ENCODE measurements around the gene MAP4K3. TPM values are rescaled to one million over a fixed set of nuclear protein-coding genes. Genes with fewer than 3 reads are reported as not detected.

Gene MAP4K3
- total and polyA plus RNA-seq, 2 of the 4 experiments (the other 2 are of a cell fraction) = 13.2 to 32.6 TPM

DNA sequence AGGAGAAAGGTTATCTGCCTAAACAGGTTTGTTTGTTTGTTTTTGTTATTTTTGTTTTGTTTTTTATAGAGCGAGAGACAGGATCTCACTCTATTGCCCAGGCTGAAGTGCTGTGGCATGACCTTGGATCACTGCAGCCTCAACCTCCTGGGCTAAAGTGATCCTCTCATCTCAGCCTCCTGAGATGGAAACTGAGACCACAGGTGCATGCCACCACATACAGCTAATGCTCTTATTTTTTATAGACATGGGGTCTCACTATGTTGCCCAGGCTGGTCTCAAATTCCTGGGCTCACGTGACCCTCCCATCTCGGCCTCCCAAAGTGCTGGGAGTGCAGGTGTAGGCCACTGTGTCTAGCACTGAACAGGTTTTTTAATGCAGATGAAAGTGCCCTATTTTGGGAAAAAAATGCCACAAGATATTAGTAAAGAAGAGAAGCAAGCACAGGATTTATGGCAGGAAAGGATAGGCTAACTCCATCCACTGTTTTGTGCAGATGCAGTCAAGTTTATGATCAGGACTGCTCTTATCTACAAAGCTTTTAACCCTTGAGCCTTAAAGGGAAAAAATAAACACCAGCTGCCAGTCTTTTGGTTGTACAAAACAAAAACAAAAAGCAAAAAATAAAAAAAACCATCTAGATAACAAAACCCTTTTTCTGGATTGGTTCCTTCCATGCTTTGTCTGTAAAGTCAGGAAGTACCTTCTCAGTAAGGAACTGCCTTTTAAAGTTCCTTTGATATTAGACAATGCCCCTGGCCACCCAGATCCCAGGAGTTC is 29.4 kb downstream of the MAP4K3 start:
- ChIA-PET POLR2A (ENCODE audit: unreplicated experiment) (interaction anchor here (0.7 kb wide), 1 partner anchor 26 kb away, joined by 7 read pairs; no protein-coding TSS in a partner anchor), CTCF (interaction anchor here (0.5 kb wide), 1 partner anchor 16 kb away, joined by 4 read pairs; no protein-coding TSS in a partner anchor)
- in situ Hi-C loops (cut with MboI; ENCODE audit: low sequenced_read_pairs) = no loop called here
- H4K5ac ChIP-seq (ENCODE audit: low read depth, low read length) = no peak overlapping the region; the same call in 1 of the 2 replicates
- H3K4me3 ChIP-seq (ENCODE audit: insufficient read depth, low read depth, low read length) = no peak overlapping the region
- peak overlapping the region; percentile 12; the same call in 1 of the 2 replicates for H3K4ac ChIP-seq (ENCODE audit: low read depth, low read length)
- no peak overlapping the region for H2AFZ ChIP-seq (replicated peaks; ENCODE audit: low read length, poor library complexity)
- H3K56ac ChIP-seq (ENCODE audit: extremely low read depth, insufficient read depth, low read length) = no peak overlapping the region
- H3K23ac ChIP-seq (ENCODE audit: low read depth, low read length) = peak overlapping the region; percentile 71; the same call in 1 of the 2 replicates
- H4K8ac ChIP-seq (ENCODE audit: low read depth in 2 of 2, low read length in 2 of 2) = no peak overlapping the region
- peaks cover 20 to 70% of the 10 kb centered on the region in 2 experiments for H3K79me1 ChIP-seq (ENCODE audit: low read depth in 1 of 2, low read length in 2 of 2)
- no peak overlapping the region for H4K91ac ChIP-seq (ENCODE audit: insufficient read depth, low read depth, low read length)
- BruUV-seq (replicated peaks) = no TSS peak
- H3K4me2 ChIP-seq (ENCODE audit: low read depth, low read length) = no peak overlapping the region; the same call in 1 of the 2 replicates
- H3K9me1 ChIP-seq (ENCODE audit: insufficient read depth, low read length) = peaks cover 29% of the 10 kb centered on the region
- no peak overlapping the region for H3K9ac ChIP-seq (ENCODE audit: low read depth, low read length)
- no peak overlapping the region for H2AK5ac ChIP-seq (ENCODE audit: low read depth, low read length)
- no peaks in the 10 kb centered on the region for H3K27me3 ChIP-seq (ENCODE audit: control insufficient read depth, insufficient read depth, low read length)
- H3K4me1 ChIP-seq (ENCODE audit: control insufficient read depth, insufficient read depth, low read length) = peaks cover 29% of the 10 kb centered on the region
- ATAC-seq (ENCODE audit: low read depth) = no peak
- dilution Hi-C loops (cut with HindIII; ENCODE audit: low sequenced_read_pairs, unreplicated experiment) = no loop called here
- H4K20me1 ChIP-seq (ENCODE audit: insufficient read depth, low read length) = peaks cover 64% of the 10 kb centered on the region
- 100% methylated on average over 2 of the region's 3 CpGs; no CpG with 5 or more reads in 1 of the 2 experiments for WGBS, 2 experiments (ENCODE audit: extremely low coverage in 2 of 2, insufficient read length in 1 of 2)
- H2BK15ac ChIP-seq (ENCODE audit: low read depth, low read length) = no peak overlapping the region
- peaks cover 8% of the 10 kb centered on the region; the same call in 1 of the 2 replicates for H3K36me3 ChIP-seq (ENCODE audit: control insufficient read depth, insufficient read depth, low read length)
- no peak overlapping the region; the same call in 1 of the 2 replicates for H3K27ac ChIP-seq (ENCODE audit: insufficient read depth, low read length)
- no peak overlapping the region for H2BK120ac ChIP-seq (ENCODE audit: low read depth, low read length)
- H2BK20ac ChIP-seq (ENCODE audit: low read depth, low read length) = no peak overlapping the region
- peak overlapping the region; percentile 49; the same call in 1 of the 2 replicates for H3K18ac ChIP-seq (ENCODE audit: low read depth, low read length)
- H2AK9ac ChIP-seq (replicated peaks; ENCODE audit: low read depth, low read length, poor library complexity) = no peak overlapping the region
- 0 out of 2 replicates have a peak overlapping the region, but pooled peaks have one; percentile 11 for H3K14ac ChIP-seq (replicated peaks; ENCODE audit: low read depth, low read length)
- H2BK5ac ChIP-seq (ENCODE audit: low read depth, low read length, poor library complexity, severe bottlenecking) = peak overlapping the region; percentile 79
- intact Hi-C loops (cut with micrococcal nuclease) = no loop called here
- H3K9me3 ChIP-seq (ENCODE audit: control insufficient read depth, insufficient read depth, low read length) = no peaks in the 10 kb centered on the region
- no peak for DNase-seq
- TF ChIP-seq MAZ (IDR thresholded peaks at IDR 0.05; ENCODE audit: borderline replicate concordance, low read depth, low read length) = no peak
- no peak for TF ChIP-seq NFE2L2 (IDR thresholded peaks at IDR 0.05; ENCODE audit: low read depth, low read length)
- TF ChIP-seq, protein P1, sequence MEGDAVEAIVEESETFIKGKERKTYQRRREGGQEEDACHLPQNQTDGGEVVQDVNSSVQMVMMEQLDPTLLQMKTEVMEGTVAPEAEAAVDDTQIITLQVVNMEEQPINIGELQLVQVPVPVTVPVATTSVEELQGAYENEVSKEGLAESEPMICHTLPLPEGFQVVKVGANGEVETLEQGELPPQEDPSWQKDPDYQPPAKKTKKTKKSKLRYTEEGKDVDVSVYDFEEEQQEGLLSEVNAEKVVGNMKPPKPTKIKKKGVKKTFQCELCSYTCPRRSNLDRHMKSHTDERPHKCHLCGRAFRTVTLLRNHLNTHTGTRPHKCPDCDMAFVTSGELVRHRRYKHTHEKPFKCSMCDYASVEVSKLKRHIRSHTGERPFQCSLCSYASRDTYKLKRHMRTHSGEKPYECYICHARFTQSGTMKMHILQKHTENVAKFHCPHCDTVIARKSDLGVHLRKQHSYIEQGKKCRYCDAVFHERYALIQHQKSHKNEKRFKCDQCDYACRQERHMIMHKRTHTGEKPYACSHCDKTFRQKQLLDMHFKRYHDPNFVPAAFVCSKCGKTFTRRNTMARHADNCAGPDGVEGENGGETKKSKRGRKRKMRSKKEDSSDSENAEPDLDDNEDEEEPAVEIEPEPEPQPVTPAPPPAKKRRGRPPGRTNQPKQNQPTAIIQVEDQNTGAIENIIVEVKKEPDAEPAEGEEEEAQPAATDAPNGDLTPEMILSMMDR (conservative IDR thresholded peaks at IDR 0.05; ENCODE audit: low read depth, low read length) = no peak
- no peak for TF ChIP-seq CEBPB (IDR thresholded peaks at IDR 0.05; ENCODE audit: low read depth, low read length)
- TF ChIP-seq, protein P2, sequence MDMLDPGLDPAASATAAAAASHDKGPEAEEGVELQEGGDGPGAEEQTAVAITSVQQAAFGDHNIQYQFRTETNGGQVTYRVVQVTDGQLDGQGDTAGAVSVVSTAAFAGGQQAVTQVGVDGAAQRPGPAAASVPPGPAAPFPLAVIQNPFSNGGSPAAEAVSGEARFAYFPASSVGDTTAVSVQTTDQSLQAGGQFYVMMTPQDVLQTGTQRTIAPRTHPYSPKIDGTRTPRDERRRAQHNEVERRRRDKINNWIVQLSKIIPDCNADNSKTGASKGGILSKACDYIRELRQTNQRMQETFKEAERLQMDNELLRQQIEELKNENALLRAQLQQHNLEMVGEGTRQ (IDR thresholded peaks at IDR 0.05; ENCODE audit: low read depth, low read length) = no peak
- TF ChIP-seq BHLHE40 (IDR thresholded peaks at IDR 0.05; ENCODE audit: low read depth, low read length) = no peak
- no peak for TF ChIP-seq POLR2A (IDR thresholded peaks at IDR 0.05; ENCODE audit: low read depth, low read length)
- no peak for TF ChIP-seq CHD1 (IDR thresholded peaks at IDR 0.05; ENCODE audit: low read depth, low read length)
- TF ChIP-seq, protein P3, sequence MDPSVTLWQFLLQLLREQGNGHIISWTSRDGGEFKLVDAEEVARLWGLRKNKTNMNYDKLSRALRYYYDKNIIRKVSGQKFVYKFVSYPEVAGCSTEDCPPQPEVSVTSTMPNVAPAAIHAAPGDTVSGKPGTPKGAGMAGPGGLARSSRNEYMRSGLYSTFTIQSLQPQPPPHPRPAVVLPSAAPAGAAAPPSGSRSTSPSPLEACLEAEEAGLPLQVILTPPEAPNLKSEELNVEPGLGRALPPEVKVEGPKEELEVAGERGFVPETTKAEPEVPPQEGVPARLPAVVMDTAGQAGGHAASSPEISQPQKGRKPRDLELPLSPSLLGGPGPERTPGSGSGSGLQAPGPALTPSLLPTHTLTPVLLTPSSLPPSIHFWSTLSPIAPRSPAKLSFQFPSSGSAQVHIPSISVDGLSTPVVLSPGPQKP (IDR thresholded peaks at IDR 0.05; ENCODE audit: borderline replicate concordance, low read depth, low read length) = no peak
- TF ChIP-seq RFX5 (IDR thresholded peaks at IDR 0.05; ENCODE audit: low read depth, low read length) = no peak
- TF ChIP-seq SMC3 (IDR thresholded peaks at IDR 0.05; ENCODE audit: low read depth, low read length) = no peak
- TF ChIP-seq FOS (IDR thresholded peaks at IDR 0.05; ENCODE audit: low read depth, low read length) = no peak
- TF ChIP-seq RAD21 (IDR thresholded peaks at IDR 0.05; ENCODE audit: low read length) = no peak
- TF ChIP-seq MAFK (IDR thresholded peaks at IDR 0.05; ENCODE audit: low read depth, low read length) = no peak

Measured in IMR-90 (cell line).